Transverse colon (tissue), 3 donors: ENCODE measurements around the gene KRI1.

ENCODE experiments used
- CTCF ChIP-seq, 5 experiments: fragments of 200-600 bp in 3 of 5; fragments of 450-650 bp in 2 of 5; sonication (generic) in 3 of 5; IDR thresholded peaks; 1 replicate in 2 of 5; 2 replicates in 3 of 5; pipeline ENCODE4 v1.5.1; 2016 to 2017; ENCODE audit warnings: antibody characterized with exemption in 5 of 5, inconsistent platforms in 3 of 5, mild to moderate bottlenecking in 2 of 5, moderate library complexity in 1 of 5
- EP300 ChIP-seq: sonication (generic); formaldehyde crosslinking; IDR thresholded peaks from one replicate; pipeline ENCODE4 v1.6.1; 2017; ENCODE audit warnings: antibody characterized with exemption, low read depth
- POLR2A ChIP-seq: fragments of 450-650 bp; IDR thresholded peaks from one replicate; pipeline ENCODE4 v1.6.1; 2016; ENCODE audit warnings: antibody characterized with exemption, mild to moderate bottlenecking, moderate library complexity

- no peak for TF ChIP-seq CTCF (IDR thresholded peaks at IDR 0.05)
- no peak for TF ChIP-seq EP300
- no peak for TF ChIP-seq POLR2A
Observed at GRCh38 chr19:10523135-10523636, 42.6 kb downstream of the KRI1 start.
